Occipital lobe (tissue), 2 donors: ENCODE data around the gene ARL17B. TPM values are rescaled to one million over a fixed set of nuclear protein-coding genes. Genes with fewer than 3 reads are reported as not detected.
"Not testable (repeated sequence)": the region's sequence is repeated elsewhere in the genome, so short reads cannot be mapped to it uniquely, and the experiment has no call there.

ENCODE experiments used
- DNase-seq: peaks from one replicate; lab custom pipeline; 2025; lab: John Stamatoyannopoulos, UW
- total RNA-seq: library from RNA; depleted of rRNA; stranded (reverse); fragments of >200 nt; gene quantifications from one replicate; pipeline ENCODE4 v1.2.3, GENCODE V29; 2014

The ARL17B gene
- 15.3 TPM for total RNA-seq

- DNase-seq: not testable (repeated sequence)
Observed at GRCh38 chr17:46361755-46362154, at the start of gene ARL17B. Gene ARL17B (minus strand): TSS chr17:46361766. CDS start chr17:46358397, 3,369 bp downstream.

- DNase-seq: not testable (repeated sequence)
Observed at GRCh38 chr17:46409864-46410263, 48.3 kb upstream of the ARL17B start.

GRCh38 chr17:46407155-46407554 lies 45.6 kb upstream of the ARL17B start:
- DNase-seq: not testable (repeated sequence)

- DNase-seq: not testable (repeated sequence)
Observed at GRCh38 chr17:46401033-46401787, 39.6 kb upstream of the ARL17B start.

GRCh38 chr17:46400543-46400942 lies 39.0 kb upstream of the ARL17B start:
- DNase-seq: not testable (repeated sequence)

GRCh38 chr17:46399993-46400392 lies 38.4 kb upstream of the ARL17B start:
- DNase-seq: not testable (repeated sequence)

- not testable (repeated sequence) for DNase-seq
Observed at GRCh38 chr17:46396292-46396691, 34.7 kb upstream of the ARL17B start.

- not testable (repeated sequence) for DNase-seq
Observed at GRCh38 chr17:46393702-46394101, 32.1 kb upstream of the ARL17B start.

GRCh38 chr17:46385491-46385890 lies 23.9 kb upstream of the ARL17B start:
- DNase-seq: not testable (repeated sequence)

- not testable (repeated sequence) for DNase-seq
Observed at GRCh38 chr17:46383118-46383517, 21.6 kb upstream of the ARL17B start.

GRCh38 chr17:46373418-46373817 lies 11.9 kb upstream of the ARL17B start:
- not testable (repeated sequence) for DNase-seq

- DNase-seq: not testable (repeated sequence)
Observed at GRCh38 chr17:46372236-46373229, 11.0 kb upstream of the ARL17B start.

GRCh38 chr17:46367520-46367919 lies 6.0 kb upstream of the ARL17B start:
- not testable (repeated sequence) for DNase-seq

GRCh38 chr17:46361145-46361735 lies 326 bp downstream of the ARL17B start:
- not testable (repeated sequence) for DNase-seq

GRCh38 chr17:46353856-46354255 lies 7.7 kb downstream of the ARL17B start:
- not testable (repeated sequence) for DNase-seq

GRCh38 chr17:46349060-46349459 lies 12.5 kb downstream of the ARL17B start:
- not testable (repeated sequence) for DNase-seq

GRCh38 chr17:46348345-46348744 lies 13.2 kb downstream of the ARL17B start:
- DNase-seq: not testable (repeated sequence)

- DNase-seq: not testable (repeated sequence)
Observed at GRCh38 chr17:46342131-46342530, 19.4 kb downstream of the ARL17B start.

- DNase-seq: not testable (repeated sequence)
Observed at GRCh38 chr17:46341220-46341619, 20.3 kb downstream of the ARL17B start.

- not testable (repeated sequence) for DNase-seq
Observed at GRCh38 chr17:46294831-46295230, 66.7 kb downstream of the ARL17B start, which contains the start of gene LRRC37A. Gene LRRC37A (plus strand): TSS chr17:46295131. CDS start chr17:46295134, 3 bp downstream.

- not testable (repeated sequence) for DNase-seq
Observed at GRCh38 chr17:46291618-46292017, 69.9 kb downstream of the ARL17B start.
